ENCODE measurements around the gene PDE3A. TPM values are rescaled to one million over a fixed set of nuclear protein-coding genes. Genes with fewer than 3 reads are reported as not detected.

Gene PDE3A
- total RNA-seq, 6 experiments from 2014 or later: 0.79 to 2.4 (median 1.3) TPM

DNA sequence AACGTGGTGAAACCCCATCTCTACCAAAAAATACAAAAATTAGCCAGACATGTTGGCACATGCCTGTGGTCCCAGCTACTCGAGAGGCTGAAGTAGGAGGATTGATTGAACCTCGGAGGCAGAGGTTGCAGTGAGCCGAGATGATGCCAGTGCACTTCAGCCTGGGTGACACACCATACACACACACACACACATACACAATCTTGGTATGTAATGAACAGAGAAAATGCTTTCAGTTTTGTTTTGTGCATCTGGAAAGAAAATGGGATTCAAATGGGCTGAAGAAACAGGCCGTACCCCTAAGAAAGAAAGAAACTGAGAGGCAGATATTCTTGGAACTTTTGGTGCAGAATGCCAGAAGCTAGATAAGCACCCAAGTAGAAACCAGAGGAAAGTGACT lies 107.2 kb downstream of the PDE3A start:
- intact Hi-C loops (cut with DNase I): no loop called here
- TF ChIP-seq, protein P1, sequence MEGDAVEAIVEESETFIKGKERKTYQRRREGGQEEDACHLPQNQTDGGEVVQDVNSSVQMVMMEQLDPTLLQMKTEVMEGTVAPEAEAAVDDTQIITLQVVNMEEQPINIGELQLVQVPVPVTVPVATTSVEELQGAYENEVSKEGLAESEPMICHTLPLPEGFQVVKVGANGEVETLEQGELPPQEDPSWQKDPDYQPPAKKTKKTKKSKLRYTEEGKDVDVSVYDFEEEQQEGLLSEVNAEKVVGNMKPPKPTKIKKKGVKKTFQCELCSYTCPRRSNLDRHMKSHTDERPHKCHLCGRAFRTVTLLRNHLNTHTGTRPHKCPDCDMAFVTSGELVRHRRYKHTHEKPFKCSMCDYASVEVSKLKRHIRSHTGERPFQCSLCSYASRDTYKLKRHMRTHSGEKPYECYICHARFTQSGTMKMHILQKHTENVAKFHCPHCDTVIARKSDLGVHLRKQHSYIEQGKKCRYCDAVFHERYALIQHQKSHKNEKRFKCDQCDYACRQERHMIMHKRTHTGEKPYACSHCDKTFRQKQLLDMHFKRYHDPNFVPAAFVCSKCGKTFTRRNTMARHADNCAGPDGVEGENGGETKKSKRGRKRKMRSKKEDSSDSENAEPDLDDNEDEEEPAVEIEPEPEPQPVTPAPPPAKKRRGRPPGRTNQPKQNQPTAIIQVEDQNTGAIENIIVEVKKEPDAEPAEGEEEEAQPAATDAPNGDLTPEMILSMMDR (IDR thresholded peaks at IDR 0.05): no peak
- no peak for TF ChIP-seq POLR2A (IDR thresholded peaks at IDR 0.05)

DNA sequence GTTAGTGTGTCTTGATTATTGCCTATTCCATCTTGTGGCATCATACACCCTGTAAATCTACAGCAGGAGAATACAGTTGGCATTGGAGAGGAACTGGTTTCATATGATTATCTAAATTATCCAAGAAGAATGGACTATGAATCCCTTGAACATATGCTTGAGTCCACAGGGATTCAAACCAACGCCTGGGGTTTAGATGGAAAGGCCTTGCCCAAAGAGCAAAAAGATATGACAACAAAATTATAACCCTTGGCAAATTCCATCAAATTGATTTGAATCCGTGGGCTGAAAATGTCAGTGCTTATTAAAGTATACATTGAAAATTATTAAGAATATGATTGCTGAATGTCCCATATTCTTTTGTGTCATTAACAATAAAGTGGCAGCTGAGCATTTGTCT lies 108.2 kb downstream of the PDE3A start:
- no peaks in the 10 kb centered on the region for H3K36me3 ChIP-seq
- H3K4me3 ChIP-seq: no peak overlapping the region
- DNase-seq (no peak), ATAC-seq (no peak)
- H3K27me3 ChIP-seq: no peaks in the 10 kb centered on the region
- TF ChIP-seq, protein P1 (IDR thresholded peaks at IDR 0.05): no peak
- no peak for TF ChIP-seq POLR2A (IDR thresholded peaks at IDR 0.05)
- no peak overlapping the region for H3K27ac ChIP-seq
- intact Hi-C loops (cut with DNase I): no loop called here
- no peaks in the 10 kb centered on the region for H3K9me3 ChIP-seq
- no peaks in the 10 kb centered on the region for H3K4me1 ChIP-seq
- 70% methylated on average over 2 of the region's 2 CpGs for WGBS (ENCODE audit: insufficient coverage, low coverage, low lambda C conversion rate, missing lambda C conversion rate)

More for the DNA sequence above, 107.2 kb downstream of the PDE3A start:
- Histone ChIP-seq H3K36me3 (no peaks in the 10 kb centered on the region), H3K4me3 (no peak overlapping the region), H3K9me3 (no peaks in the 10 kb centered on the region), H3K27me3 (no peaks in the 10 kb centered on the region), H3K27ac (no peak overlapping the region), H3K4me1 (no peaks in the 10 kb centered on the region)
- no peak for ATAC-seq
- DNase-seq: no peak
- WGBS (ENCODE audit: insufficient coverage, low coverage, low lambda C conversion rate, missing lambda C conversion rate): 57% methylated on average over 5 of the region's 5 CpGs

DNA sequence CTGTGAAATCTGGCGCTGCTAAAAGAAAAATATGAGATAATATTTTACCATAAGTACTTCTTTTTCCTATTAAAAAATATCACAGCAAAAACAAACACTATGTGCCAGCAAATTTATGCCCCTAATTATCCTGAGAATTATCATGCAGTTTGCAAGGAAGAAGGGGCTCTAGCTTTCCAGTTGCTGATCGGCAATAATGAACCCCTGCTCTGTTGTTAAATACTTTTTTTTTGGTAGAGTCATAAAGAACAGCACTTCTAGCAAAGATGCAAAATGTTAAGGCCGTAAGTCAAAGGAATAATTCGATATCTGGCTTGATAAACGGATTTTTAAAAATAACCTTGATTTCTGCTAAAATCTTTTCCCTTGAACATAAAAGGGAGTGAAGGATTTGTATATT lies 108.9 kb downstream of the PDE3A start:
- intact Hi-C loops (cut with DNase I): no loop called here
- Histone ChIP-seq H3K27me3 (no peaks in the 10 kb centered on the region), H3K36me3 (no peaks in the 10 kb centered on the region), H3K4me3 (no peak overlapping the region), H3K9me3 (no peaks in the 10 kb centered on the region), H3K4me1 (no peaks in the 10 kb centered on the region), H3K27ac (no peak overlapping the region)
- ATAC-seq: no peak
- WGBS (ENCODE audit: insufficient coverage, low coverage, low lambda C conversion rate, missing lambda C conversion rate): 65% methylated on average over 5 of the region's 5 CpGs
- TF ChIP-seq, protein P1 (IDR thresholded peaks at IDR 0.05): no peak
- TF ChIP-seq POLR2A (IDR thresholded peaks at IDR 0.05): no peak
- no peak for DNase-seq

DNA sequence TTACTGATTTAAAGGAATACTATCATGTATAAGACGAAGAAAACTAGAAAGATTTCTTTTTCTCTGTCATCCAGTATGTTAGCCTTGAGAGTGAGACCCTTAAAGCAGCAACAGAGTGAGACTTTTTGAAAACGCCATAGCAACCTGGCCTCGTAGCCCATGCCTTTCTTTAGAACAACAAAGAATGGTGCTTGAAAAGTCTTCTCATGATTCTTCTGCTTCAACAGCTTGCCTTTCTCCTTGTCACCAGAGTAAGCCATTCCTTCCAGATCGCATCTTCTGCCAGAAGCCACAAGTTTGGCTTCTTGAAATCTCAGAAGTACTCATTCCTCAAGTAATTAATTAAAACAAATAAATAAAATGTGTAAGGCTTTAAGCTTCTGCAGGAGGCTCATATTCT lies 109.3 kb downstream of the PDE3A start:
- 50% methylated on average over 4 of the region's 4 CpGs for WGBS (ENCODE audit: insufficient coverage, low coverage, low lambda C conversion rate, missing lambda C conversion rate)
- intact Hi-C loops (cut with DNase I): no loop called here
- no peak for DNase-seq

More for the DNA sequence above, 109.3 kb downstream of the PDE3A start:
- Histone ChIP-seq H3K9me3 (no peaks in the 10 kb centered on the region), H3K4me1 (no peaks in the 10 kb centered on the region), H3K4me3 (no peak overlapping the region), H3K27me3 (no peaks in the 10 kb centered on the region), H3K27ac (no peak overlapping the region), H3K36me3 (no peaks in the 10 kb centered on the region)
- no peak for ATAC-seq
- TF ChIP-seq, protein P1 (IDR thresholded peaks at IDR 0.05): no peak
- no peak for TF ChIP-seq POLR2A (IDR thresholded peaks at IDR 0.05)
